NOMO-1 treated with DMSO at 0.1 percent for 48 hours (cell line): Measurements from ENCODE around the gene RGL3.
"Not testable (repeated sequence)": the region's sequence is repeated elsewhere in the genome, so short reads cannot be mapped to it uniquely, and the experiment has no call there.

Experiments used
- DNase-seq: peaks from one replicate; lab custom pipeline; 2025; ENCODE audit not compliant: unreplicated experiment; lab: John Stamatoyannopoulos, UW

RGL3 gene

DNA sequence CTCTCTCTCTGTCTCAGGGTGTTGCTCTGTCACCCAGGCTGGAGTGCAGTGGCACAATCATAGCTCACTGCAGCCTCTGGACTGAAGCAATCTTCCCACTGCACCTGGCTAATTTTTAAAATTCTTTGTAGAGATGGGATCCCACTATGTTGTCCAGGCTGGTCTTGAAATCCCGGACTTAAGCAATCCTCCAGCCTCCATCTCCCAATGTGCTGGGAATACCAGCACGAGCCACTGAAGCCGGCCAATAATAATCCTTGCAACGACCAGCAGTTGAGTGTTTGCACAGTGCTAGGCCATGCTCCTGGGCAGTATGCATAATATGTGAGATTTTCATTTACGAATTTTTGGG is 34.4 kb downstream of the RGL3 start:
- DNase-seq = no peak

DNA sequence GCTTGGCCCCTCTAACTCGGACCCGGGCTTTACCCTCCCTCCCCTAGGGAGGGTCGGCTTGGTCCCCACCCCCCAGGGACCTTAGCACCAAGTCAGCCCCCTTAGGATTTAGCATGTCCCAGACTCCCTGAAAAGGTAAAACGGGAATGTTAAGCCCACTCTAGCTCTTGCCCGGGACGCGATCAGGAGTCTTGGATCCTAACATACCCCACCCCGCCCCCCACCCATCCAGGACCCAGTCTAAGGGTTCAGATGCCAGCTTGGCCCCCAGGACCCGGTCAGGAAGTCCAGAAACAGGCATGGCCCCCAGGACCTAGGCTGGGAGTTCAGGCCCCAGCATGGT is 35.4 kb downstream of the RGL3 start:
- no peak for DNase-seq

DNA sequence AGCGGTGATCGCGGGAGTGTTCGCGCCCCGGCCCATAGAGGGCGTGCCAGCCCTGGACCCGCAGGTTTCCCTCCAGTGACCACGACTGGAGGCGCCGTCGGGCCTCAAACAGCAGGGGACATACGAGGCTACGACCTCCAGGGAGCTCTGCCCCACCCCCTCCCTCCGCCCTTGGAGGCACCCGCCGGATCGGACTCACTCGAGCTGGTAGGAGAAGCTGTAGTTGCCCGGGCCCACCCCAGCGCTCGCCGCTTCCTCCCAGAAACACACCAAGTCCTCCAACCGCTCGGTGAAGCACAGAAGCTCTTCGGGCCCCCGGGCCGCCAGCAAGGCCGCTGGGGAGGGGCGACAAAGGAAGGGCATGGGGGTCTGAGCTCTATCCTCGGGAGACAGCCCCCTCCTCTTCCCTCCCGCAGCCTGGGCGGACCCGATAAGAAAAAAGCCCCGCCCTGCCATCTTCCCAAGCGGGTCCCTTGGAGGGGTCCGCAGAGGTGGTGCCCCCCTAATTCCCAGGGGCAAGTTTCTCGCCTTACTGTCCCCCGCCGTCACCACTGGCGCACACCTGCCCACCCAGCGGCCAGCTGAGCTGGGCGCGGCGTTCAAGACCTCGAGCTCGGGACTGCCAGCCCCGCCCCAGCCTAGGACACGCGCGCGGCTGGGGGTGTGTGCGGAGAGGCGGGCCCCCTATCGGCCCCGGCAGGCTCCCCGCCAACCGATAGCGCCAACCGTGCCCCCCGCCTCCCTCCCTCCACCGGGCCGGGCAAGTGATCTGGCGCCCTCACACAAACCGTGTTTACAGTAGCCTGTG is 36.0 kb downstream of the RGL3 start:
- DNase-seq = peak; percentile 61

DNA sequence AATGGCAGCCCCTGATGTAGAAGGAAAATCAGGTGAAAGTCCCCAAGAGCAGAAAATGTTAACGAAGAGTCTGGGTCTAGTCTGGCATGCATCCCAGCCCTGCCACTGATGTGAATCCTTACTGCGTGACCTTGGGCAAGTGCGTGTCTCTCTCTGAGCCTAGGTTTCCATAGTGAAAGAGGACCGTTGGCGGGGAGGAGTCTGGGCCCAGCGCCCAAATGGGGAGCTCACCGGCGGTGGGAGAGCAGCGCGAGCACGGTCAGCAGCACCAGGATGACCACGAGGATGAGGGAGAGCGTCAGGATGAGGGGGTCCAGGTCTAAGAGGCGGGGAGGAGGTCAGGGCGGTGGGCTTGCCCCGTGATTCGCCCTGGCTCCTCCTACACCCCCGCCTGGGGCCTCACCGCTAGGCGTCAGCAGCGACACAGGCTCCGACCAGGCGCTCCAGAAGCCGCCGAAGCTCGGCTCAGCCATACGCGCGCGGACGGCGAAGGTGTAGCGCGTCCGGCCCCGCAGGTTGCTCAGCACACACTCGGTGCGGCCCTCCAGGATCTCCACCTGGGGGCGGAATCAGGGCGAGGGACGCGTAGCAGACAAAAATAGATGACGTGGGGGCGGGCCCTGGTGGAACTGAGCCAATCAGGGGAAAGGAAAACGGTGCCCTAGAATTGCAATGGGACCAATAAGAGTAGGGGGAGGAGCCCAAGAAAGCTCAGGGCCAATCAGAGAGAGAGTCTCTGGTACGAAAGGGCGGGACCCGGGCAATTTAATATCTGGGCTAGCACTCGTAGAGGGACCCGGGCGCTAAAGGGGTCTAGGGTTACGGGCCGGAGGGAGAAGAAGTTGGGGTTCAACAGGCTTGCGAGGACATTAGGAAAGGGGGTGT is 38.2 kb downstream of the RGL3 start:
- peak; percentile 98 for DNase-seq

DNA sequence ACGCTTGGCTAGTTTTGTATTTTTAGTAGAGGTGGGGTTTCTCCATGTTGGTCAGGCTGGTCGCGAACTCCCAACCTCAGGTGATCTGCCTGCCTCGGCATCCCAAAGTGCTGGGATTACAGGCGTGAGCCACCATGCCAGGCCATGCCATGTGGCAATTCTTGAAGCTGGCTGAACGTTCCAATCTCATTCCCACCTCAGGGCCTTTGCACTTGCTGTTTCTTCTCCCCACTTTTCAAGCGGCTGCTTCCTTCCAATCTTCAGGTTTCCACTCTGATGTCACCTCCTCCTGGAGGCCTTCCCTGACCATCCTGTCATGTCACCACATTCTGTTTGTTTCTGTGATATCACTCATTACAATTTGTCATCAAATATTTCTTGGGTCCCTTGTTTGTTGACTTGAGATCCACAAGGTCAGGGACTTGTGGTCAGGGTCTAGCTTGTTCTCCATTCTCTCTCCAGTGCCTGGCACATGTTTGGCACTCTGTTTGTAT is 39.2 kb downstream of the RGL3 start:
- no peak for DNase-seq

DNA sequence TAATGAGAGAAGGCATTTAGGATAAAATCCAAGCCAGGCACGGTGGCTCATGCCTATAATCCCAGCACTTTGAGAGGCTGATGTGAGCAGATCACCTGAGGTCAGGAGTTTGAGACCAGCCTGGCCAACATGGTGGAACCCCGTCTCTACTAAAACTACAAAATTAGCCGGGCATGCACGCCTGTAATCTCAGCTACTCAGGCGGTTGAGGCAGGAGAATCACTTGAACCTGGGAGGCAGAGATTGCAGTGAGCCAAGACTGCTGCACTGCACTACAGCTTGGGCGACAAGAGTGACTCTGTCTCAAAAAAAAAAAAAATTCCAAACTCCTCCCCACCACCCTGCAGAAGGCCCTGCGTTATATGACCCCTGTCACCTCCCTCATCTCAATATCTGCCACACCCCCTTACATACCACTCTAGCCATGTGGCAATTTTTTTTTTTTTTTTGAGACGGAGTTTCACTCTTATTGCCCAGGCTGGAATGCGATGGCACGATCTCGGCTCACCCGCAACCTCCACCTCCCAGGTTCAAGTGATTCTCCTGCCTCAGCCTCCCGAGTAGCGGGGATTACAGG is 39.8 kb downstream of the RGL3 start:
- DNase-seq = not testable (repeated sequence)

DNA sequence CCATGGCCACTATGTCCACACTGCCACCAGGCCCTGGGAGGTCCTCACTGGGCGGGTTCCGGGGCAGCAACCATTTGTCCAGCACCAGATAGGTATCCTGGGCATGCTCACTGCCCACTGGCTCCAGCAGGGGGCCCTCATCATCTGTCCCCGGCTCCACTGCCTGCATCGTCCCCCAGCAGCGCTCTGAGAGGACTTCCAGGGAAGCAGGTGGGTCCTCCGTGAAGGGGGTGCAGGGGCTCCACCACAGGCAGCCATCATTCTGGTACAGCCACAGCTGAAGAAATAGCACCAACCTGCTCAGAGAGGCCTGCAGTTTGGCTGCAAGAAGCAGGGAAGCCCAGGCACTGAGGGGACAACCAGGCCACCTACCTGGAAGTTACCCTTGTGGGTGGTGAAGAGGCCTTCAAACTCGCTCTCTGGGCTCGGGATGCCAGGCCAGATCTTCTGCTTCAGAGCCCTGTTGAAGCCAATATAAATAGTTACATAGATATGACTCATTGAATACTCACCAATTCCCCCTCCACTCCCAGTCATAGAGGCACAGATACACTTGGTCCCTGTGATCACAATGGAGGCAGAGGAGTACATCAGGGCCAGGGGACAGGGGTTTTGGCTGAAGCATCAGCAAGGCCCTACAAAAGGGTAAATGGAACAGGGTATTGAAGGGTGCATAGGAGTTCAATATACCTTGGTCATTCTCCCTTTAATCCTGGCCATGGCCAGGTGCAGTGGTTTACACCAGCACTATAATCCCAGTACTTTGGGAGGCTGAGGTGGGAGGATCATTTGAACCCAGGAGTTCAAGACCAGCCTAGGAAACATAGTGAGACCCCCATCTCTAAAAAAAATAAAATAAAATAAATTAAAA is 40.6 kb downstream of the RGL3 start:
- DNase-seq = no peak

DNA sequence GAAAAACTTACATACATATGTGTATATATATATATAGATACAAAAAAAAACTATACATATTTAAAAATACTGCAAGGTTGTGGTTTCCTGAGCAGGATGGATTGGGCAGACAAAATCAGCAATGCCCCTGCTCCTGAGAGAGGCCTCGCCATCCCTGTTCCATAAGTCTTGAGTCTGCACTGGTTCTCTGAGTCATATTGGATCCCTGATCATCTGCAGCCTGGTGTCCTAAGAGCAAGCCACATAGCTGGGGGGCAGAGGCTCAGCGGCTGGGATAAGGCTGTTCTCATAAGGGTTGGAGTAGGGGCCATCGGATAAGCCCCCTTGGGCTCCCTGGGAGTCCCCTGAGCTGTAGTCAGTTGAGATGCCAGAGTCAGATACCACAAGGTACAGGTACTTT is 41.4 kb downstream of the RGL3 start:
- no peak for DNase-seq

DNA sequence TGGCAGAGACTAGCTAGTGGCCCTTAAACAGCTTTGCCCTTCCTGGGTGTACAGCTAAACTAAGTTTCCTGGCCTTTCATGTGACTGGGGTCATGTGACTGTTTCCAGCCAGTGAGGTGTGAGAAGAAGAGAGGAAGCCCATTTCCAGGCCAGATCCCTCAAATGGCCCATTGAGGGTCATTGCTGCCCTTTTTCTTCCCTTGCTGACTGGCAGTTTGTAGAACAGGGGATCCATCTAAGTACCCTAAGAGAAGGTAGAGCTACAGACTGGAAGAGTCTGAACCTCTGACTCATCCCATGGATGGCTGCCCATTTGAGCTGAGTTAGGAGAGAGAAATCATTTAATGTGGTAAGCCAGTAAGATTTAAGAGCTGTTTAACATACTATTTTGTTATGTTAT is 41.9 kb downstream of the RGL3 start:
- peak; percentile 52 for DNase-seq

DNA sequence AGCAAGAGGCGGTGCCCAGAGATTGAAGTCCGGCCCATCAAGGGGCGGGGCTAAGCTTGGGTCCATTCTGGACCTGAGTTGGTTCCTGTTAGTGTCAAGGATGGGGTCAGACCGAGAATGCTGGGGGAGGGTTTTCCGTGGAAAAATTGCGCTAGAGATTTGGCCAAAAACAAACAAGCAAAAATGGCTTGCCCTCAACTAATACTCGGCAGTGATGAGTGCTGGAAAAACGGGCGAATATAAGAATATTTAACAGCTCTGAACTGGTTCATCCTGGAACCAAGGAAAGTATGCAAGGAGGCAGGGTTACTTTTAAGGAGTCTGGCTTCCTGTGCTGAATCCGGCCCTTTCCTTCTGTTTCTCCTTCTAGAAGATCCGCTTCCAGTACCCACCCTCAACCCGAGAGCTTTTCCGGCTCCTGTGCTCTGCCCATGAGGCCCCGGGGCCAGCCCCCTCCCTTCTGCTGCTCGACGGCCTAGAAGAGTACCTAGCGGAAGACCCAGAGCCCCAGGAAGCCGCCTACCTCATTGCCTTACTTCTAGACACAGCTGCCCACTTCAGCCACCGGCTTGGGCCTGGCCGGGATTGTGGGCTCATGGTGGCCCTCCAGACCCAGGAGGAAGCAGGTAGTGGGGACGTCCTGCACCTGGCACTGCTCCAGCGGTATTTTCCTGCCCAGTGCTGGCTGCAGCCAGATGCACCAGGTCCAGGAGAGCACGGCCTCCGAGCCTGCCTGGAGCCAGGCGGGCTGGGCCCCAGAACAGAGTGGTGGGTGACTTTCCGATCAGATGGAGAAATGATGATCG is 43.8 kb downstream of the RGL3 start:
- DNase-seq = peak; percentile 65

DNA sequence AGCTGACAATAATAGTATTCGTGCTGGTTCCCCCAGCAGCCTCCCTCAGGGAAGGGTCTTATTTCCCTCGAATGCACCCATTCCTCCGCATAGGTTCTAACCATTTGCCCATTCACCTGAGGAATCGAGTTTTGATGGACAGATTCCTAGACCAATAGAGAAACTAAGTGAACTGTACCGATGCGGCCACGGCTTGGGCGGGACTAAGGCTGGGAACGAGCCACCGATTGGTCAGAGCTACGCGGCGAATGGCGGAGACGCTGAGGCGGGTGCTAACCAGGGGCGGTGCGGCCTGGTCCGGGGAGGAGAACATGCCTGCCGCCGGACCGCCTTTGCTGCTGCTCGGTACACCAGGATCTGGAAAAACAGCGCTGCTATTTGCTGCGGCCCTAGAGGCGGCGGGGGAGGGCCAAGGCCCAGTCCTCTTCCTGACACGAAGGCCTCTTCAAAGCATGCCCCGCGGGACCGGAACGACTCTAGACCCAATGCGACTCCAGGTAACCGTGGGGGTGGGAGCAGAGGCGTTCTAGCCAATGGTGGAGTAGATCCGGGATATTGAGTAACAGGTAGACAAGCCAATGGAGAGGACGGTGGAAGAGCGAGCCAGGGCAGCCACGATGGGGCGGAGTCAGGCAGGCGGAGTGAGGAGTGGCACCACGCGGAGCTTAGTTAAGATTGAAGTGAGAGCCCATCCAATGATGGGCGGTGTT is 44.5 kb downstream of the RGL3 start, which contains the start of gene SWSAP1:
SWSAP1 (plus strand) TSS at position 234 of the 710 bp plus-strand sequence; CDS start at position 249, 15 bp downstream.
- DNase-seq = peak; percentile 100

DNA sequence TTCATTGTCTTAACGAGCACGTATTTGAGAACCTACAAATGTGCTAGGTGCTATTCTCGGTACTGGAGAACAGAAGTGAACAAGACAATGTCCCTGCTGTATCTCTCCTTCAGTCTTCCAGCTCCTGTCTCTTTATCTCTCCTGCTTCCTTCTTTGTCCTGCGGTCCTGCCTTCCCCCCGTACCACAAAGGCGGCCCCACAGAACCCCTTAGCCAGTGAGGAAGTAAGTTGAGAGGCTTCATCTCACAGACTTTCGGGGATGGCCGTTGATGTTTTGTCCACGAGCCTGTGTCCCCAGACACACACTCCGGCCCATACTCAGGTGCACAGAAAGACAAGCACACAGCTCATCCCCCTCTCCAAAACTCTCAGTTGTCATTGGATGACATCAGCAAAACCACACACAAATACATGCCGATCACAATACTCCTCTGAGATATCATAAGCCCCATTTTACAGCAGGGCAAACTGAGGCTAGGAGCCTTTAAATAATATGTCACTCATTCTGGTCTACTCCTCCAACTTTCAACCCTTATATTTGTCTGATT is 45.2 kb downstream of the RGL3 start:
- DNase-seq = peak; percentile 54

DNA sequence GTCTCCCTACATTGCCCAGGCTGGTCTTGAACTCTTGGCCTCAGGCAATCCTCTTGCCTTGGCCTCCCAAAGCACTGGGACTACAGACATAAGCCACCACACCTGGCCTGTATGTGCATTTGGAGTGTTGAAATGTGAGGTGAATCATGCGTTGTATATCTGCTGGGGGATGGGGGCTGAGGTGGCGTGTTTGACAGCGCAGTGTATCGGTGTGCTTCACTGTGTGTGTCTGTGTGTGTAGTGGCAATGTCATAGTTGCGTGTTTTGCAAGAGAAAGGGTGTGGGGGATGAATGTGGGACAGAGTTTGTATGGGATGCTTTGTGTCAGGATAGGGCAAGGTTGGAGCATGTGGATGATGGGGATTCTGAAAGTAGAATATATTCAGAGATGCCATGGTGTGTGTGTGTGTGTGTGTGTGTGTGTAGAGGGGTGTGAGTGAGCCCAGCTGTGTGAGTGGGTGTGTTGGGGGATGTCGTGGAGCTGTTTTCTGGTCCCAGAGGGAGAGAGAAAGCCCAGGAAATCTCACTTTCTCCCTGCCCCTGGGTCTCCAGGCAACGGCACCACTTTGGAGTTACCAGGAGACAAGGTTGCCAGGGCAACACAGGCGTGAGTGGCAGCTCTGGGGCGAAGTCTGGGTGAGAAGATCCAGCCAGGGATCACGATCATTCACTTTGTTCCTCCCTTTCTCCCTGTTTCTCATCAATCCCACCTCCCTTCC is 45.8 kb downstream of the RGL3 start:
- peak; percentile 44 for DNase-seq

DNA sequence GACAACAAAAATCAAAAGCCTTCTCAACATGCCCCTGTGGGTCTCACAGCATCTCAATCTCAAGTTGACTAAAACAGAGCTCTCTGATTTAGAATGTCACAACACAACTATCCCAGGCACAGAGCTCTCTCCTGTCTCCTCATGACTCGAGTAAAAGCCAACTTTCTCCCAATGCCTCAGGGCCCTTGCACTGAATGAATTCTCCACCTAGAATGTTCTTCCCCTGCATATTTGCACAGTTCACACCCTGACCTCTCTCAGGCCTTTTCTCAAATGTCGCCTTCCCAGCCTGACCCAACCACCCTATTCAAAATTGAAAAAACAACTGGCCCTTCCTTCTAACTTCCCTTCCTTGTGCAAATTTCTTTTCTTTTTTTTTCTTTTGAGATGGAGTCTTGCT is 48.4 kb downstream of the RGL3 start:
- no peak for DNase-seq

DNA sequence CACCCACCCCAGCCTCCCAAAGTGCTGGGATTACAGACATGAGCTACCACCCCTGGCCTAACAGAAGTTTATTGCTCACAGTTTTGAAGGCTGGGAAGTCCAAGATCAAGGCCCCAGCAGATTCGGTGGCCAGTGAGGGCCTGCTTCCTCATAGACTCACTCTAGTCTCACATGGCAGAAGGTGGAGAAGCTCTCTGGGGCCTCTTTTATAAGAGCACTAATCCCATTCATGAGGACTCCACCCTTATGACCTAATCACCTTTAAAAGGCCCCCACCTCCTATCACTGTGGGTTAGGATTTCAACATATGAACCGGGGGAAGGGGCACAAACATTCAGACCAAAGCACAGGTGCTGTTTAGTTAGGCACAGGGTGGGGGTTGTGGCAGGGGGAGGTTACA is 51.6 kb downstream of the RGL3 start:
- no peak for DNase-seq

DNA sequence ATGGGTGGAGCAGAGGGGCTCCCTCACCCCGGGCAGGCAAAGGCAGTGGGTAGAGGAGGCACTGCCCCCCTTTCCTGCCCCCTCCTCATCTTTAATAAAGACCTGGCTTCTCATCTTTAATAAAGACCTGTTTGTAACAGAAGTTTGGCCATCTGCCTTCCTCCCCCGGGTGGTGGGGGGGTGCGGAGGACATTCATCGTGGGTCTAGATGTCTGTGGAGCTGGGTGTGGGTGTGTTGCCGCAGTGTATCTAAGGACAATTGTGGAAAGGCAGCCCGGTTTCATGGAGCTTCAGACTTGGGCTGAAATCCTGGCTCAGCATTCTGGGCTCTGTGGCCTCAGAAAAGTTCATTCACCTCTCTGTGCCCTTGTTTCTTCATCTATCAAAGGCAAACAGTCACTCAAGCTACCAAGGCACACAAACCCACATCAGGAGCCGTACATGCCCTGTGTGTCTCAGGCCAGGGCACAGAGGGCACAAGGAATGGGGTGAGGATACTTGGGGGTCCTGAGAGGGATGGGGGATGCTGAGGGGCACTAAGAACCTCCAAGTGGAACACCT is 53.5 kb downstream of the RGL3 start:
- DNase-seq = no peak

DNA sequence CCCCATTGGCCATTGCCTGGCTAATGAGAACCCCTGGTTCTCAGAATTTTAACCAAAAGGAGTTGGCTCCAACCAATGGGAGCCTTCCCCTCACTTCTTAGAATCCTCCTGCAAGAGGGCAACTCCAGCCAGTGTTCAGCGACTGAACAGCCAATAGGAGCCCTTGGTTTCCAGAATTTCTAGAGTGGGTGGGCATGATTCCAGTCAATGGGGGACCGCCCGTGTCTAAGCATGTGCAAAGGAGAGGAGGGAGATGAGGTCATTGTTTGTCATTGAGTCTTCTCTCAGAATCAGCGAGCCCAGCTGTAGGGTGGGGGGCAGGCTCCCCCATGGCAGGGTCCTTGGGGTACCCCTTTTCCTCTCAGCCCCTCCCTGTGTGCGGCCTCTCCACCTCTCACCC is 54.2 kb downstream of the RGL3 start:
- DNase-seq = no peak

DNA sequence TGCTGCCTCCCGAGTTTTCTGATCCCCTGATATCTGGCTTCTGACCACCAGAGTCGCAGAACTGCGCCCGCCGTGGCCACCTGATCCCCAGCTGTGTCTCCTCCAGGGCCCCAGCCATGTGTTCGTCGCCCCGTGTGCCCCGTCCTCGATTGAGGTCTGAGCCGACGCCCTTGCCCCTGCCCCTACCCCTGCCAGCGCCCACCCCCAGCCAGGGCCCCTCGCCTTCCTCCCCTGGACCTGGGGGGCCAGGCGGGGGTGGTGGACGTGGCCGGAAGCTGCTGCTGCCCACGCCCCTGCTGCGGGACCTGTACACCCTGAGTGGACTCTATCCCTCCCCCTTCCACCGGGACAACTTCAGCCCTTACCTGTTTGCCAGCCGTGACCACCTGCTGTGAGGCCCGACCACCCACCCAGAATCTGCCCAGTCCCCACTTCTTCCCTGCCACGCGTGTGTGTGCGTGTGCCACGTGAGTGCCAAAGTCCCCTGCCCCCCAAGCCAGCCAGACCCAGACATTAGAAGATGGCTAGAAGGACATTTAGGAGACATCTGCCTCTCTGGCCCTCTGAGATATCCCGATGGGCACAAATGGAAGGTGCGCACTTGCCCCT is 54.7 kb downstream of the RGL3 start:
- no peak for DNase-seq
